HG03575 (cell line): ENCODE data around the gene MMP3.
"Not testable (repeated sequence)": the region's sequence is repeated elsewhere in the genome, so short reads cannot be mapped to it uniquely, and the experiment has no call there.

Experiments used
- ATAC-seq: cut with Tn5 transposase; IDR thresholded peaks from one replicate; pipeline ENCODE4 v1.9.1; 2021; ENCODE audit not compliant: unreplicated experiment, insufficient number of reproducible peaks, low FRiP score; ENCODE audit errors: extremely low read depth

Gene MMP3

DNA sequence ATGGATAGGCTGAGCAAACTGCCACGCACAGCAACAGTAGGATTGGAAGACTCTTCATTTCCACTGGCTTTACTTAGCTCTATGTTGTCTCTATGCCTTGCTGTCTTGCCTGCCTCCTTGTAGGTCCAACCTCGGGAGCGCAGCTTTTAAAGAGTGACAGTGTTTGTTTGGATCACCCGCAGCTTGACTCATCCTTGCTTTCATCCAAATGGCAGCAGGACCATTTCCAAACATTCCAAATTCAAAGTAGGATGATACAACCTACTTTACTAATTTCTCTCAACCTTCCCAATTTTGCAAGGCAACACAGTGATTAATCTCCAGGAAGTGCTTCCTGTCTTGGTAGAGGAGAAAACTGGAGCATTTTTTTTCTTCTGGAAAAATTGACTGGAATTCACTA lies at the start of gene MMP3:
MMP3 (minus strand) TSS at position 121 of the 400 bp plus-strand sequence; CDS start at position 58, 63 bp downstream.
- ATAC-seq, result no peak

DNA sequence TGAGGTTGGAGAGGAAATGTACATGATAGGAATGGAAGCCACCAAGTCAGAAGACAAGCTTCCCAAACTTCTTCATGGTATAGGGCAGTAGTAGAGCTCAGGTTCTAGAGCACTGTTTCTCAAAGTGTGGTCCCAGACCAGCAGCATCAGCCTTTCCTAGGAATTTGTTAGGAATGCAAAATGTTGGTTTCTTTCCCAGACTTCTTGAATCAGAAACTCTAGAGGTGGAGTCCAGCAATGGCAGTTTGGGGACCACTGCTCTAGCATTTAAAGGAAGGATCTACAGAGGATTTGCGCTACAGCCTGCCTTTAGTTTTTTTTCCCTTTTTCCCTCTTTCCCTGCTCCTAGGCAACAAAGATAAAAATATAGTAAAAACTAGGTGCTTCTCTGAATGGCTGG lies 48.3 kb upstream of the MMP3 start:
- no peak for ATAC-seq

DNA sequence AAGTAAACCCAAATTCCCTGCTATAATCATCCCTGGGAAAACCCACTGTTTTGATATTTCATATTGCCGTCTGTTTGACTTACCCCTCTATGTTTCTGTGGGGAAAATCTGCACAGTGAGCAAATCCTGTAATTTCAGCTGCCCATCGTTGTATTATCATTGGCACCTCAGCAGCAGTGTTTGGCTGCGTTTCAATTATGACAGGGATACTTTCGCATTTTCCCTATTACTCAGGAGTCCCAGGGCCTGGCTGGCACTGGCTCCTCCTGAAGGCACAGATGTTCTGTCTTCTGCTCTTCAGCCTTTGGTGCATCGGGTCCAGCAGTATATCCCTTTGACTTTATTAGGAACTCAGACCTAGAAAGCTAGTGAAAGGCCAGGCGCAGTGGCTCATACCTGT lies 43.6 kb upstream of the MMP3 start:
- no peak for ATAC-seq

DNA sequence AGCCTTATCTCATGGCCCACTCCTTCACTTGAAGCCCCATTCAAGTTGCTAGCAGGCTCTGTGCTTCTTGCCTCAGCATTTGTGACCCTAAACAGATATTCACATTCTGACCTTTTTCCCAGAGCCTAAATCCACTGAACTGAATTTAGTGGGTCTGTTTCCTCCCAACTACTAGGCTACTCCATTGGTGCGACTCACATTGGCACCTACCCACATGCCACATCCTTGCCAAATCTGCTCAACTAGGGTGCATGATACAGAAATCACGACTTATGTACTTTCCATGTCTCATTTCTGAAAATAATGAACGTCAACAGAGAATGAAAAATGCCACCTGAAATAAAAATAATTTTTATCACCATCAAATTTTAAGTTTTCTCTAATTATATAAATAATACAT lies 39.7 kb upstream of the MMP3 start:
- no peak for ATAC-seq

DNA sequence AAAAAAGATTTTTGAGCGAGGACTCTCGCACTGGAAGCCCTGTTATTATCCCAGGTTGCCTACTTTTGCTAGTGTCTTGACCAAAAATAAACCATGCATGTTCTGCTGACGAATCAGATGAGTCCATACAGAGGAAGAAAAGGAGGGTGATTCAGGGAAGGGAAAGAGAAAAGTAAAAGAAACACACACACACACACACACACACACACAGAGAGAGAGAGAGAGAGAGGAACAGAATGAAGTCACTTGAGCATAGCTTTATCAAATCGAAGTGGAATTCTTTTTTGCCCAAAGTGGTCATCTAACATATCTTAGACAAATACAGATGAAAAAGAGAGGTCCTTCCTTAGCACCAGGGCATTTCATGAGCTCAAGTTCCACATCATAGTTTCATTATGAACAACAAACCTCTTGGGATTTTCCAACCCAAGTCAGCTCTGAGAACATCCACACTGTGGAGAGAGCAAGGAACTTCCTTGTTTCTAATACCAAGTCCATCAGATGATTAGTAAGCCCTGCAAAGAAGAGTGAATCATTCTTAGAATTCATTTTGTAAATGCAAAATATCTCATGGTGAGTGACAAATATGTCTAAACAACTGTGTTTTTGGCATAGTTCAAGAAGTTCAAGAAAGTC lies 39.1 kb upstream of the MMP3 start:
- peak; percentile 63 for ATAC-seq

DNA sequence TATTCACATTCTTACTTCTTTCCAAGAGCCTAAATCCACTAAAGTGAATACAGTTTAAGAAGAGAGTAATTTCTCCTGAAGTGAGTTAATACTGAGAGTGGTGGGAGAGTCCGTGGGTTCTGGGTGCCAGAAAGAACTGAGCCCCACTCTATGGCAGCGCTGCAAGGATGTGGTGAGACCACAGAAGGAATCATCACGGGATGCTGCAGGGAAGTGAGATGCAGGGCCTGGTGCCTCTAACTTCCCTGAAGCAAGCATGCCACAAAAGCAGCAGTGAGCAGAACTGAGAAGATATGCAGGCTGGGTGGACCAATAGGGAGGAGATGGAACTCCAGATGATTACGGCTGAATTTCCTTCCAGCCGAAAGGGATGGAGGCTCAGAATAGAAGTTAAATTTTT lies 36.4 kb upstream of the MMP3 start:
- ATAC-seq, result no peak

DNA sequence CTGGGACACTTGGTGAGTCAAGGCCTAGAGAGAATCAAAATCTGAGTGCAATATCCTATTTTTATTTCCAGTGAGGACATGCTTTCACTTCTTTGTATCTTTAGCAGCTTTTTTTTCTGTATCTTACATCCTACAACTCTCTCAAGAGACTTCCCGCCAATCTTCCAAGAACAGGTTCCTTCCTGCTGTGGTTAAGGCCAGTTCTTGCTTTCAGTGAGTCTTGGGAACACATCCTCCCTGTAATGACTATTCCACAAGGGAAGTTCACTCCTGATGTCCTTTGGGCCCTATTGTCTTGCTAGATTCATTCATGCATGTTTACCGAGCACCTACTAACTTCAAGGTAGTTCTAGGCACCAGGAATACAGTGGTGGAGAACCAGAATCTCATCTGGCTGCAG lies 35.2 kb upstream of the MMP3 start:
- no peak for ATAC-seq

DNA sequence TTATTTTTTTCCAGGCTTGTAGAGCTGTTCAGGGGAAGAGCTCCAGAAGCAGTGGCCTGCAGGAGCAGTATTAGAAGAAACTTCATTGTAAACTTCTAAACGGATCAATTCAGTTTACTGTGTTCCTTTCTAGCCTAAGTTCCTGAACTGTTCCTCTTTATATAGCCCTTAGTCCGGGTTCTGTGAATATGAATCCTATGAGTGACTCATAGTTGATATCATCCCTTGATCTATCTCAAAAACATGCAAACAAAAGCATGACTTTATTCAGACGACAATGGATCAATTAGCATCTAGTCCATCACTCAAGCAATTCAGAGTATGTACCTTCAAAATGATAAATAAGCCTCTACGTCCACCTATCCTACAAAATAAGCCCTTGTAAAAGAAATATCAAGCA lies 31.4 kb upstream of the MMP3 start, which contains the start of gene MMP12:
MMP12 (minus strand) TSS at position 131 of the 400 bp plus-strand sequence; CDS start at position 86, 45 bp downstream.
- no peak for ATAC-seq

DNA sequence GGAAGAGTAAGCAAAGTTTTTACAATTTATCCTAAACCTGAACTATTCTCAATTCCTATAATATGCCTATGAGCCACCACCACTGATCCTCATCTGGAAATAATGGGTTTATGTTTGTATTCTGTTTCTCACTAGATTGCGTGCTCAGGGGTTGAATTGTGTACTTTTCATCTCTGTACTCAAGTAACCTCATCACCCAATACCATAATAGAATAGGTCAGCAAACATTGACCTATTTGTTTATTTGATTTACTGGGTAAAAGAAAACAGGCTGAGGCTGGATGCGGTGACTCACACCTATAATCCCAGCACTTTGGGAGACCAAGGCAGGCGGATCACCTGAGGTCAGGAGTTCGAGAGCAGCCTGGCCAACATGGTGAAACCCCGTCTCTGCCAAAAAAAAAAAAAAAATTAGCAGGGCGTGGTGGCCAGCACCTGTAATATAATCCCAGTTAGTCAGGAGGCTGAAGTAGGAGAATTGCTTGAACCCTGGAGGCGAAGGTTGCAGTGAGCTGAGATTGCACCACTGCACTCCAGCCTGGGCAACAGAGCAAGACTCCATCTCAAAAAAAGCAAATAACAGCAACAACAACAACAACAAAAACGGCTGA lies 26.1 kb upstream of the MMP3 start:
- not testable (repeated sequence) for ATAC-seq

DNA sequence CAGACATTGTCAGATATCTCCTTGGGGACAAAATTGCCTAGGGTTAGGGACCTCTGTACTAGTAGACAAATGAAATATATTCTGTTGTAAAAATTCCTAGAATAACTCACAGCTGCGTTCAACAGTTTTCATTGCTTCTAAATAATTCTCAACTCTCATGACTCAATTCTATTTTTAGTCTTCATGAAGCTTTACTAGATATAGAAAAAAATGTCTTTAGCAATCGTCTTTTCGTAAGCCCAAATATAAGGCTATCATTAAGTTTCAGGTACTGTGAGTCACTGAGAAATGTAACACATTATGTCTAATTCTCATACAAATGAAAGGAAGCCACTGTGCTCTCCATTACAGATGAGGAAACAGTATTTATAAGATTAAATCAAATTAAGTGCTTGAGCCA lies 24.9 kb upstream of the MMP3 start:
- ATAC-seq, result no peak

DNA sequence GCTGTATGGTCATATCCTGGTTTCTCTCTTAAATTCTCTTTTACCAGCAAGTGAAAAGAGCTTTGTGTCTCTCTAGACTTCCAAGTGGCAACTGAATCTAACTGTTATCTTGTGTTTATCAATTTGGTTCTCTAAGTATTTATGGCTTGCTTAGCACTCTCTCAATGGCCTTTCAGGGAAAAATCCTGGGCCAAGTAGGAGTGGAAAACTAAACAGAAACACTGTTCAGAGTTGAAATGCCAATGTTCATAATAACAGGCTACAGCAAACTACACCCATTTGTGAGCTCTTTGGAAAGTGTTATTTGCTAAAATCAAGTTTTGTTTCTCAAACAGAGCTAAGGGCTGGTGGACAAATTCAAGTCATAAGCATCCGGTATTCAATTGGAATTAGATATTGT lies 21.3 kb upstream of the MMP3 start:
- ATAC-seq, result no peak

DNA sequence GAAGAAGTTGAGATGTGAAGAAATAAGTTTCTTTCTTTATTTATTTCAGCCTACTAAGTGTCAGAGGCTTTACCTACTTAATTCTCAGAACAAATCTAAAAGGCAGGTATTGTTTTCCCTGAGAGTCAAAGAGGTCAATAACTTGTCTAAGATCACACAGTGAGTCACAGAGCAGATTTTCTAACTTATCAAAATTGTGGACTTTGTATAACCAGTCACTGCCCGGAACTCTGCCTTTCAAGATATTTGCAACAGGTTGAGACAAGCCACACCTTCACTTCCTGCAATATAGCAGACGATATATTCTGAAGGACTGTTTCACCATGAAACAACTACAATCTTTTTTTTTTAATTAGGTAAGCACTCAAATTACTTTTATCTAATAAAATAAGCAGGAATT lies 10.5 kb upstream of the MMP3 start:
- no peak for ATAC-seq

DNA sequence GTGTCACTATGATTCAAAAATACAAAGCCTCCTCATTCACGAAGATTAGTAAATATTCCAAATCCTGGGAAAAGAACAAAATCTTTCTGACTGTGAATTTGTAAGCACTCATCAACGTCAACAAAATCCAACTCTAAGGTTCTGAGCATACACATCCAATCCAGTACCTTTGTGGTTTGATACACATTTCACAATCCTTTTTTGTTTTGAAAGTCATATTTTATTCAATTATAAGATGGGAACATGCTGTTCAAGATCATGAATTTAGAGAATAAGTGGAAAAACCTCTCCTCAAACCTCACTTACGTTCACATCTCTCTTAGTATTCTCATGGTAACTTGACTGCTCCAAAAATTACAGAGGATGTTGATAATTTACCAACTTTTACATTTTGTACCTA lies 9.6 kb upstream of the MMP3 start:
- no peak for ATAC-seq

DNA sequence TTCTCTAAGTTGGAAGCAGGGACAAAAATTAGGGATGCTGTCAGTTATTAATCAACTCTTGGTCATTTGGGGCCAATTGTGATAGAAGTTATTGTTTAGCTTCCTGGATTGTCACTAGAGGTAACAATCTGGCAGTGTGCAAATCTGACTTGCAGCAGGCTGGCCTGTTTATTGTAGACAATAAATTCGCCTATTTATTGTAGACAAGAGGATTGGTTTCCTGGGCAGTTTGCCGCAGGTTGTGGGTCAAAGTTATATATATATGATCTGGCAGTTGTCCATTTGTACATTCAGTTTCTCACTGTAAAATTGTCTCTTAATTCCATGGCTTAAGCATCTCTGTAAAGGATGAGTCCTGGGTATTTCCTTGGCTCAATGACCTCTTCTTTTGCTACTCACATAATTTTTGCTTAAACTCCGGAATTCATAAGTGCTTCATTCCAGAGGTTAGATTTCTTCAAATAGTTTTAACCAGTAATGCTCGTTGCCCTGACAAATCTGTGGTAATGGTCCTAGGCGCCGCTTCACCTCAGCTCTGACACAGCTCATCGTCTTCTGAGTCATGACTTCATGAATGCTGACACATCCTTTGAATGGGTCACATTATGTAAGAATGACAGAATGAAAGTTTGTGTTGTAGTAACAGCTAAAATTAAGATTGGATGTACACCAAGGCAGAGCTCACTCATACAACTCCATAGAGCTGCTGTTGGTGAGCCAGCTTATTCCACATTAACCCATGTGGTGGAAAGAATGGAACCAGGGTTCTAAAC lies 7.8 kb upstream of the MMP3 start:
- ATAC-seq, result no peak

DNA sequence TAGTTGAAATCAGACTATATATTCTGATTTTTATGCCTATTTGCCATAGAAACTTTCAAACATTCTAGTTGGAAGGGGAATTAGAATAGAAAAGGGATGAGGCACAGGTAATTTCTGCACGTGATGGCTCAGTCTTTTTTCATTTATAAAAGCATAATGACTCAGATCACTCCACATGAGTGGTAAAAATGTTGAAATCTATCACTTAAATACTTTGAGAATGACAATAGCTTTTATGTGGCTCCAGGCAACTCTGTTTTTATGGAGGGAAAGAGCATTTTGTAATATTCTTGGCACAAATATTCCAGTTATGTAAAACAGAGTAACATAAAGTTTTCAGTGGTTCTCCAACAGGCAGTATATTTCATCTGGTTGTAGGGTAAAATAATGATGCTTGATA lies 5.9 kb upstream of the MMP3 start:
- ATAC-seq, result no peak

DNA sequence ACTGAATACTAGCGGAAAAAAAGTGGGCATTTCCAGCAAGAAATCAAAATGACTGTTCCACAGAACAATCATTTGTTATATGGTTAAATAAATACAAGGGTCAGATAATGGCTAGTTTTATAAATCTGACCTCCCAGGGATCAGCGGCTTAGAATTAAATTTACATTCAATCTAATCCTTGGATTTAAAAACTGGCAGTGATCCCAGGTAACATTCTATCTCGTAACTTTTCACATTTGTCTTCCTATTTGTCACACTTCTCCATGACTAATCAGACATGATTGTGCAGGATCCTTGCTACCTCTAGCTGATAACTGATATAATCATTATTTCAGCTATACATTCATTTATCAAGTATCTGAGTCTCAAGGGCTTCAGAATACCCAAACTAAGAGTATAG lies 2.9 kb upstream of the MMP3 start:
- no peak for ATAC-seq

DNA sequence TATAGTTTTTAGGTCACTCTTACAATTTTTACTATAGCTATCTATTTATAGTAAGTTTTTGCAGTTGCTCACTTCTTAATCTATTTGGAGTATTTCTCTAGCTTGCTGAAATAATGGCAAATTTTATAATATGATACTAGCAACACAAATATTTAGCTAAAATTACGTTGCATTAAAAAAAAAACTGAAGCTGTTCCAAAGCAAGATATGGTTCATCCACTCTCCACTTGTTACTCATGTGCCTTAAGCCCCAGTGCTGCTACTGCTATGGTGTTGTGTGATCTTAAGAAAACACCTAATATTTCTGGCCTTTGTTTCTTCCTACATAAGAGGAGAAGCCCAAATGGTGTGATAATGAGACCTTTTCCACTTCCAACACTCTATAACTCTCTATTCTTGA lies 479 bp downstream of the MMP3 start:
- ATAC-seq, result no peak

DNA sequence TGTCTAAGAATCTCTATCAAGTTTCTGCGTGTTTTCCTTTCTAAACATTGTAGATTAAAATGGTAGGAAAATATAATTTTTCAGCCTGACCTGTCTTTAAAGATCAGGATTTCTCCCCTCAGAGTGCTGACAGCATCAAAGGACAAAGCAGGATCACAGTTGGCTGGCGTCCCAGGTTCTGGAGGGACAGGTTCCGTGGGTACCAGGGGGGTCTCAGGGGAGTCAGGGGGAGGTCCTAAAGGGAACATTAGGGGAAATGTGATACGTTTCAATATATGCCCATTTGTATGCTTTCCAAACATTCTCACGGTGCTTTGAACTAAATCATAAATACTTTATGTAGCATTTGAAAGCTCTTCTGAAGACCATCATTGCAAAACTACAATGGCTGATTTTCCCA lies 3.4 kb downstream of the MMP3 start:
- no peak for ATAC-seq

DNA sequence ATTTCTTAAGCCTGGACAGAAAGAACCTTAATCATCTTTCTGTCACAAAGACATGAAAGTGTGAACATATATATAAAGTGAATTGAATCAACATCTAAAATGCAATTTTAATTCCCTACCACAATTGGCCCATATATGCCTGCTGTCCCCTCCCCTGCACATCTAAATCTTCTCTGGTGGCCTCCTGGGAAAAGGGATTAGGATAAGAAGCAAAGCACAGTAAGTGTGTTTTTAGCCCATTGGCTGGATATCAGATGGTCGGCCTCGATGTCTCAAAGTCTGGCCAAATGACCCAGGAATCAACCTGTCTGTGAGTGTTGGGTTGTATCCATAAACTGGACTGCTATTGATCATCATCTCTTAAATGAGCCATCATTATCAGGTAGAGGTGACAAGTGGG lies 5.8 kb downstream of the MMP3 start:
- no peak for ATAC-seq

DNA sequence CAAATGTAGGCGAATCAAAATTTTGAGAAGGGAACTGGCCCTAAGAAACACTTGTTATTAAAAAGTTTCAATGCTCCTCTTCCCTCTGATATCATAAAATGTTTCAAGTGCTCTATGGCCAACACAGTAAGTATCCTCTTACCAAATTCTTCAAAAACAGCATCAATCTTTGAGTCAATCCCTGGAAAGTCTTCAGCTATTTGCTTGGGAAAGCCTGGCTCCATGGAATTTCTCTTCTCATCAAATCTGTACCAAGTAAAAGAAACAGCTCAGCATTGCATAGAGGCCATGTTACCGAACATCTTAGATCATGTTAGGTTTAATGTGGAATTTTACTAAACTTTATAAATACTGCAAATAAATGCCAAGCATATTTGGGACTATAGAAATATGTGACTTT lies 6.3 kb downstream of the MMP3 start:
- ATAC-seq, result no peak
